Ammon's horn (tissue), 1 donor: ENCODE measurements around the gene ZNF423.
A peak's percentile ranks its signal among the peaks of the same experiment; 100 is the strongest.

ENCODE experiments used
- DNase-seq: peaks from one replicate; pipeline ENCODE4 v3.0.0-alpha.2; 2016; ENCODE audit warnings: low spot score

The ZNF423 gene

GRCh38 chr16:49599704-49600103 is 256.2 kb downstream of the ZNF423 start:
- no peak for DNase-seq

- DNase-seq, result no peak
Measured at GRCh38 chr16:49599281-49599680, 256.6 kb downstream of the ZNF423 start.

- no peak for DNase-seq
Measured at GRCh38 chr16:49598383-49599170, 257.3 kb downstream of the ZNF423 start.

- no peak for DNase-seq
Measured at GRCh38 chr16:49597796-49598195, 258.1 kb downstream of the ZNF423 start.

GRCh38 chr16:49596648-49597291 is 259.1 kb downstream of the ZNF423 start:
- DNase-seq, result no peak

- DNase-seq, result no peak
Measured at GRCh38 chr16:49596068-49596467, 259.8 kb downstream of the ZNF423 start.

- no peak for DNase-seq
Measured at GRCh38 chr16:49594685-49595498, 261.0 kb downstream of the ZNF423 start.

- no peak for DNase-seq
Measured at GRCh38 chr16:49594153-49594552, 261.8 kb downstream of the ZNF423 start.

GRCh38 chr16:49593424-49594040 is 262.4 kb downstream of the ZNF423 start:
- DNase-seq, result no peak

- DNase-seq, result peak; percentile 40
Measured at GRCh38 chr16:49592546-49593423, 263.1 kb downstream of the ZNF423 start.

GRCh38 chr16:49590166-49590871 is 265.6 kb downstream of the ZNF423 start:
- no peak for DNase-seq

GRCh38 chr16:49589544-49590031 is 266.3 kb downstream of the ZNF423 start:
- no peak for DNase-seq

GRCh38 chr16:49588729-49589384 is 267.1 kb downstream of the ZNF423 start:
- no peak for DNase-seq

- no peak for DNase-seq
Measured at GRCh38 chr16:49588026-49588425, 267.9 kb downstream of the ZNF423 start.

GRCh38 chr16:49587511-49587910 is 268.4 kb downstream of the ZNF423 start:
- DNase-seq, result no peak

GRCh38 chr16:49586466-49587450 is 269.2 kb downstream of the ZNF423 start:
- DNase-seq, result peak; percentile 13

GRCh38 chr16:49585143-49585832 is 270.6 kb downstream of the ZNF423 start:
- no peak for DNase-seq

- DNase-seq, result no peak
Measured at GRCh38 chr16:49583911-49584310, 272.0 kb downstream of the ZNF423 start.
